ENCODE measurements around the gene PMFBP1.

- no peak for TF ChIP-seq POLR2AphosphoS5 (IDR thresholded peaks at IDR 0.05)
- TF ChIP-seq CTCF (IDR thresholded peaks at IDR 0.05) = no peak
These were observed 61.9 kb downstream of the PMFBP1 start for GRCh38 chr16:72109966-72110530.
